Measurements from ENCODE around the gene BZW2.

- TF ChIP-seq, protein P1, sequence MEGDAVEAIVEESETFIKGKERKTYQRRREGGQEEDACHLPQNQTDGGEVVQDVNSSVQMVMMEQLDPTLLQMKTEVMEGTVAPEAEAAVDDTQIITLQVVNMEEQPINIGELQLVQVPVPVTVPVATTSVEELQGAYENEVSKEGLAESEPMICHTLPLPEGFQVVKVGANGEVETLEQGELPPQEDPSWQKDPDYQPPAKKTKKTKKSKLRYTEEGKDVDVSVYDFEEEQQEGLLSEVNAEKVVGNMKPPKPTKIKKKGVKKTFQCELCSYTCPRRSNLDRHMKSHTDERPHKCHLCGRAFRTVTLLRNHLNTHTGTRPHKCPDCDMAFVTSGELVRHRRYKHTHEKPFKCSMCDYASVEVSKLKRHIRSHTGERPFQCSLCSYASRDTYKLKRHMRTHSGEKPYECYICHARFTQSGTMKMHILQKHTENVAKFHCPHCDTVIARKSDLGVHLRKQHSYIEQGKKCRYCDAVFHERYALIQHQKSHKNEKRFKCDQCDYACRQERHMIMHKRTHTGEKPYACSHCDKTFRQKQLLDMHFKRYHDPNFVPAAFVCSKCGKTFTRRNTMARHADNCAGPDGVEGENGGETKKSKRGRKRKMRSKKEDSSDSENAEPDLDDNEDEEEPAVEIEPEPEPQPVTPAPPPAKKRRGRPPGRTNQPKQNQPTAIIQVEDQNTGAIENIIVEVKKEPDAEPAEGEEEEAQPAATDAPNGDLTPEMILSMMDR (IDR thresholded peaks at IDR 0.05), result no peak
- no peak for TF ChIP-seq POLR2A (IDR thresholded peaks at IDR 0.05)
Measured at GRCh38 chr7:16603633-16604032, 42.3 kb upstream of the BZW2 start.
